ENCODE results near the gene GRIA4. TPM values are rescaled to one million over a fixed set of nuclear protein-coding genes. Genes with fewer than 3 reads are reported as not detected.

Gene GRIA4
- total and polyA plus RNA-seq, 7 donors: 0.03 to 0.17 (median 0.06) TPM; not detected in 4

GRCh38 chr11:105829084-105829483, 219.2 kb downstream of the GRIA4 start:
- Histone ChIP-seq H3K4me1 (no peaks in the 10 kb centered on the region), H3K27ac (no peak overlapping the region), H3K9me3 (no peaks in the 10 kb centered on the region), H3K36me3 (ENCODE audit: insufficient read depth in 1 of 2, low read depth in 1 of 2) (no peaks in the 10 kb centered on the region), H3K27me3 (ENCODE audit: insufficient read depth in 3 of 3, low read length in 2 of 3) (no peaks in the 10 kb centered on the region), H3K4me3 (no peak overlapping the region)
- ATAC-seq: no peak
- intact Hi-C loops (cut with DNase I): no loop called here
- 89 to 92% (median 91%) methylated on average over 1 of the region's 1 CpG for WGBS, 3 donors
- TF ChIP-seq, protein P1, sequence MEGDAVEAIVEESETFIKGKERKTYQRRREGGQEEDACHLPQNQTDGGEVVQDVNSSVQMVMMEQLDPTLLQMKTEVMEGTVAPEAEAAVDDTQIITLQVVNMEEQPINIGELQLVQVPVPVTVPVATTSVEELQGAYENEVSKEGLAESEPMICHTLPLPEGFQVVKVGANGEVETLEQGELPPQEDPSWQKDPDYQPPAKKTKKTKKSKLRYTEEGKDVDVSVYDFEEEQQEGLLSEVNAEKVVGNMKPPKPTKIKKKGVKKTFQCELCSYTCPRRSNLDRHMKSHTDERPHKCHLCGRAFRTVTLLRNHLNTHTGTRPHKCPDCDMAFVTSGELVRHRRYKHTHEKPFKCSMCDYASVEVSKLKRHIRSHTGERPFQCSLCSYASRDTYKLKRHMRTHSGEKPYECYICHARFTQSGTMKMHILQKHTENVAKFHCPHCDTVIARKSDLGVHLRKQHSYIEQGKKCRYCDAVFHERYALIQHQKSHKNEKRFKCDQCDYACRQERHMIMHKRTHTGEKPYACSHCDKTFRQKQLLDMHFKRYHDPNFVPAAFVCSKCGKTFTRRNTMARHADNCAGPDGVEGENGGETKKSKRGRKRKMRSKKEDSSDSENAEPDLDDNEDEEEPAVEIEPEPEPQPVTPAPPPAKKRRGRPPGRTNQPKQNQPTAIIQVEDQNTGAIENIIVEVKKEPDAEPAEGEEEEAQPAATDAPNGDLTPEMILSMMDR (IDR thresholded peaks at IDR 0.05): no peak
- DNase-seq: no peak

- intact Hi-C loops (cut with DNase I): no loop called here
- no peak for ATAC-seq
- H3K27ac ChIP-seq: no peak overlapping the region
Observed at GRCh38 chr11:105834461-105834860, 224.6 kb downstream of the GRIA4 start.

GRCh38 chr11:105838668-105839384, 229.0 kb downstream of the GRIA4 start:
- Histone ChIP-seq H3K27me3 (ENCODE audit: insufficient read depth in 3 of 3, low read length in 2 of 3) (no peaks in the 10 kb centered on the region), H3K27ac (no peak overlapping the region), H3K4me1 (no peaks in the 10 kb centered on the region), H3K9me3 (no peaks in the 10 kb centered on the region), H3K36me3 (ENCODE audit: insufficient read depth in 1 of 2, low read depth in 1 of 2) (no peaks in the 10 kb centered on the region), H3K4me3 (no peak overlapping the region)
- no peak for ATAC-seq
- TF ChIP-seq, protein P1 (IDR thresholded peaks at IDR 0.05): no peak
- no peak for DNase-seq
- intact Hi-C loops (cut with DNase I): no loop called here
- WGBS, 3 donors: 56 to 67% (median 58%) methylated on average over 4 of the region's 4 CpGs

More at GRCh38 chr11:105834461-105834860, 224.6 kb downstream of the GRIA4 start:
- Histone ChIP-seq H3K4me1 (no peaks in the 10 kb centered on the region), H3K4me3 (no peak overlapping the region), H3K36me3 (ENCODE audit: insufficient read depth in 1 of 2, low read depth in 1 of 2) (no peaks in the 10 kb centered on the region), H3K27me3 (ENCODE audit: insufficient read depth in 3 of 3, low read length in 2 of 3) (no peaks in the 10 kb centered on the region), H3K9me3 (no peaks in the 10 kb centered on the region)
- TF ChIP-seq, protein P1 (IDR thresholded peaks at IDR 0.05): no peak
- no peak for DNase-seq
- 68 to 88% (median 82%) methylated on average over 1 of the region's 1 CpG for WGBS, 3 donors

GRCh38 chr11:105840391-105840790, 230.5 kb downstream of the GRIA4 start:
- no peaks in the 10 kb centered on the region for H3K27me3 ChIP-seq (ENCODE audit: insufficient read depth in 3 of 3, low read length in 2 of 3)
- 71 to 78% (median 72%) methylated on average over 4 of the region's 4 CpGs for WGBS, 3 donors
- TF ChIP-seq, protein P1 (IDR thresholded peaks at IDR 0.05): no peak
- intact Hi-C loops (cut with DNase I): no loop called here
- H3K36me3 ChIP-seq (ENCODE audit: insufficient read depth in 1 of 2, low read depth in 1 of 2): no peaks in the 10 kb centered on the region
- no peaks in the 10 kb centered on the region for H3K4me1 ChIP-seq
- ATAC-seq: no peak
- H3K27ac ChIP-seq: no peak overlapping the region
- no peak overlapping the region for H3K4me3 ChIP-seq
- no peak for DNase-seq
- H3K9me3 ChIP-seq: no peaks in the 10 kb centered on the region

DNA sequence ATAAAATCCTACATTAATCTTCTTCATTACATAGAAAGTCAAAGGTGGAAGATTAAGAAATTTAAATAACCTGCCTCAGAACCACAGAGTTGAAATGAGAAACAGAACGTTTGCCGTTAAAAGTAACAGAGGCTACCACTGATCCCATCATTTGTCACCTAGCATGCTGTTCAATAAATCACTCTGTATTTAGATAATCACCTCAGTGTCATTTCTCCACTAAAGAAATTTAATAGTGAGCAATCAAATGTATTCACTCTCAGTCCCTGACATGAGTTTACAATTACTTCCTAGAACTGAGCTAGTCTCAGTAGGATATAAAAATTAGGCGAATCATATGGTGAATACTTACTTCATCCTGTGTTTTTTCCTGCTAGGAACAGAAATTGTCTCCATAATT, 242.5 kb downstream of the GRIA4 start:
- H3K9me3 ChIP-seq: no peaks in the 10 kb centered on the region
- WGBS, 3 donors: 29 to 52% (median 41%) methylated on average over 3 of the region's 3 CpGs
- H3K4me3 ChIP-seq: no peak overlapping the region
- no peak for ATAC-seq
- TF ChIP-seq, protein P1 (IDR thresholded peaks at IDR 0.05): no peak
- no peak overlapping the region for H3K27ac ChIP-seq
- no peak for DNase-seq
- H3K27me3 ChIP-seq (ENCODE audit: insufficient read depth in 3 of 3, low read length in 2 of 3): no peaks in the 10 kb centered on the region
- H3K36me3 ChIP-seq (ENCODE audit: insufficient read depth in 1 of 2, low read depth in 1 of 2): no peaks in the 10 kb centered on the region
- intact Hi-C loops (cut with DNase I): no loop called here
- H3K4me1 ChIP-seq: no peaks in the 10 kb centered on the region

Data from psoas muscle (tissue), 8 donors.